Stimulated activated CD8-positive, alpha-beta memory T cell treated with anti-CD3 and anti-CD28 coated beads, Interleukin-15, amount 100 ng/mL, for 1 hour (primary cell): ENCODE data around the gene CRELD2.

Experiments used
- DNase-seq: peaks from one replicate; pipeline ENCODE4 v3.0.0-alpha.2; 2020; ENCODE audit warnings: low read depth

CRELD2 gene

GRCh38 chr22:49887702-49888101, 30.7 kb upstream of the CRELD2 start:
- DNase-seq: no peak

GRCh38 chr22:49889071-49889470, 29.4 kb upstream of the CRELD2 start:
- DNase-seq: no peak

DNA sequence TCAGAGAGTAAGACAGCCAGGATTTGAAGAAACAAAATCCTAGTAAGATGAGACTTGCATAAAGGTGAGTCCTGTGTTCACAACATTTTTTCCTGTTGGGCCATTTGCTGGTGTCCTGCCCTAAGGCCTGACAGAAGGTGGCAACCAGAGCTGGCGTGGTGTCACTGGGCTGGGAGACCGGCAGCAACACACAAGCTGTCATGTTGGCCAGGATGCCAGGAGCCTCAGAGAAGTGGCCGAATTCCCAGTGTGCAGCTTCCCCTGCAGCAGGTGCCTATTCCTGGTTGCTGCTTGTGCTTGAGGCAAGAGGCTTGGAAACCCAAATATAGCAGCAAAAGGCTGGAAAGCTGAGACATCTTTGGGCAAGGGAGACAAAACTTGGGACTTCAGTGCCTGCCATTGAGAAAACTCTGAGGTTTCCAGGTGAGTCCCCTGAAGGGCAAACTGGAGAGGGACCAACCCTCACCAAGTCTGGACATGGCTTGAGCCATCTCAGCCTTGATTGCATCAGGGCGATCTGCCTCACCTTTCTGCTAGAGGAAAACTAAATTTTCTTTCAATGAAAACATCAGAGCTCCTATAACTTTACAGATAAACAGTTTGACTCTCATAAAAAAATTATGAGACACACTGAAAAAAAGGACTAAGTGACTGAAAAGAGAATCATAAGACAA, 26.1 kb upstream of the CRELD2 start:
- DNase-seq: no peak

- DNase-seq: no peak
These were observed 25.4 kb upstream of the CRELD2 start for GRCh38 chr22:49893025-49893424.

- no peak for DNase-seq
These were observed 23.9 kb upstream of the CRELD2 start for GRCh38 chr22:49894322-49895054.

DNA sequence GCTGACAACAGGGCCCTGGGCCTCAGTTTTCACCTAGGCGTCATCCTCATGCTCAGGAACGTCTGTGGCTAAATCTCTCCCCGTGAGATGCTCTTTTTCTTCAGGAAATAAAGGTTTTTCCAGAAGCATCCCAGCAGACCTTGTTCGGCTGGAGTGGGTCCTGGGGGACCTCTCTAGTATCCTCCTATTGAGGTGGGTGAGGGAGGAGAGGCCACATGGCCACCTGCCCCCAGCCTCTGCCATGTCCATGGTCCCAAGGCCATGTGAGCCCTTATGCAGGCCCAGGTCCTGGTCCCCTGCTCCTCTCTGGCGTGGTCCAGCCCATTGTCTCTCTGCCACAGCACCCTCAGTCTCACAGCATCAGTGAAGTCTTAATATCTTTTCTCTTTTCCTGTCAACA, 22.2 kb upstream of the CRELD2 start:
- DNase-seq: no peak

GRCh38 chr22:49897015-49897684, 21.3 kb upstream of the CRELD2 start:
- no peak for DNase-seq

DNA sequence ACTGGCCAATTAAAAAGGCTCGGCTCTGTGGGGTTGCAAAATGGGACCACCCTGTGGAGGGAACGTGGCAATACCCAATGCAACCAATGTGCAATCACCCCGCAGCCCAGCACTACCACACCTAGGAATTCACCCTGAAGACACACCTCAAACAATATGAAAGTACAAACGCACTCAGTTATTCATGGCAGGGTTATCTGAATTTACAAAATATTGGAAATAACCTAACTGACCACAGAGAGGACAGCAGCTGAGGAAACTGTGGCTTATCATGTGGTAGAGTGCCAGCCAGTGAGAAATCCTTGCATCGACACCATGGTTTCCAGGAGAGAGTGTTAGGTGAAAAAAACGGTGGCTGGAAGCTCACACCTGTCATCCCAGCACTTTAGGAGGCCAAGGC, 18.9 kb upstream of the CRELD2 start:
- DNase-seq: no peak

- no peak for DNase-seq
These were observed 17.8 kb upstream of the CRELD2 start for GRCh38 chr22:49900441-49901230.

DNA sequence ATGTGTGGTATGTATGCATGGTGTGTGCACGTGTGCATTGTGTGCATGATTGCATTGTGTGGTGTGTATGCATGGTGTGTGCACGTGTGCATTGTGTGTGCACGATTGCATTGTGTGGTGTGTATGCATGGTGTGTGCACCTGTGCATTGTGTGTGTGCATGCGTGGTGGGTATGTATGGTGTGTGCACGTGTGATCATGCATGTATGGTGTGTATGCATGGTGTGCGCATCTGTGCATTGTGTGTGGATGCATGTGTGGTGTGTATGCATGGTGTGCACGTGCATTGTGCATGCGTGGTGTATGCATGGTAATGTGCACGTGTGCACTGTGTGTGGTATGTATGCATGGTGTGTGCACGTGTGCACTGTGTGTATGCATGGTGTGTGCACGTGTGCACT, 17.0 kb upstream of the CRELD2 start:
- no peak for DNase-seq

DNA sequence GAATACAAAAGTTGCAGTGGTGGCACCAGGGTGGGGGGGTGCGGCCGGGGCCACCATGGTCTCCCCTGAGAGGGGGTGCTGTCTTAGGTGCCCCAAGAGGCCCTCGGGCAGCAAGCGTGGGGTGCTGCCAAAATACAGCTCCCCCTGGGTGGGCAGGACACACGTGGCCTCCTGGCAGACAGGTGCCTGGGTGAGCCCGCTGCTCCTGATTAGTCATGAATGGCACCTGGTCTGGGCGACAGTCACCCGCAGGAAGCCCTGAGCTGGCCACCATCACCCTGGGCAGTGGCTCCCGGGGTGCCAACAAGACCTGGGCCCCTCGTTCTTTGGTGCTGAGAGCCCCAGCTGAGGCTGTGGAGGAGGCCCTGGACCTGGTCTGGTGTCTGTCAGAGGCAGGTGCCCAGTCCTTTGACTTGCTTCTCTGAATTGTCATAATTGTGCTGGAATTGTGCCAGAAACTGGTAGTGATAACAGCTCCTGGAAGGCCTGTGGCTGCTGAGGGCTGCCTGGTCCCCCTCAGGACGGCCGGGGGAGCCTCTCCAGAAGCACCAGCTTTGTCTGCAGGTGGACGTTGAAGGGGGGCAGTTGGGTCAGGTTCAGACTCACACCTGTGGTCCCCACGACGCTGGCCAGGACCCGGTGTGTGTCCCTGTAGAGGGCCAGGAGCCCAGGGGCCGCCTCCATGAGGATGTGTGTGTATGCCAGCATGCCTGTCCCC, 15.0 kb upstream of the CRELD2 start:
- DNase-seq: no peak

DNA sequence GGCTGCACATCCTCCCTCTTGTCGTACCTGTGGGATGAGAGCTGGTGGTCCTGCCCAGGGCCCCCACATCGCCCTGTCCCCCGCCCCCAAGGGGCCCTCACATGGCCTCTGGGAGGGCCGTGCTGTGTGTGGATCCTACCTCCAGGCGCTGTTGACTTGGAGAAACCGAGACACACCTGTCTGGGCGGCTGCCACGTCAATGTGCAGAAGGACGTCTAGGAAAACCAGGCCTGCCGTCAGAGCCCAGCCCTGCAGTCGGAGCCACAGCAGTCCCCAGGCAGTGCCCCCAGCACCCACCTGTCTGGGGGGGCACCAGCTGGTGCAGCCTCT, 14.4 kb upstream of the CRELD2 start:
- DNase-seq: no peak

DNA sequence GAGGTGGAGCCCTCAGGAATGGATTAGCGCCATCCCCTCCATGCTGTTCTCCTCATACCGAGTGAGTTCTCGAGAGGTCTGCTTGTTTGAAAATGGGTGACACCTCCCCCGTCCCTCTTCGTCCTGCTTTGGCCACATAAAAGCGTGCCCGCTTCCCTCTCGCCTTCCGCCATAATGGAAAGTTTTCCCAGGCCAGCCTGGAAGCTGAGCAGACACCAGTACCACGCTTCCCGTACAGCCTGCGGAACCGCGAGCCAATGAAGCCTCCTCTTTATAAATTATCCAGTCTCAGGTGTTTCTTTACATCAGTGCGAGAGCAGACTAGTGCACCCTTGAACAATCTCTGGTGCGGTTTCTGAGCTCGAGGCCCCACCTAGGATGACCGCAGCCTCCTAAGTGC, 13.0 kb upstream of the CRELD2 start:
- no peak for DNase-seq

- DNase-seq: no peak
These were observed 12.2 kb upstream of the CRELD2 start for GRCh38 chr22:49906071-49906798.

GRCh38 chr22:49906799-49907290, 11.6 kb upstream of the CRELD2 start:
- no peak for DNase-seq

- DNase-seq: no peak
These were observed 10.6 kb upstream of the CRELD2 start for GRCh38 chr22:49907807-49908206.

DNA sequence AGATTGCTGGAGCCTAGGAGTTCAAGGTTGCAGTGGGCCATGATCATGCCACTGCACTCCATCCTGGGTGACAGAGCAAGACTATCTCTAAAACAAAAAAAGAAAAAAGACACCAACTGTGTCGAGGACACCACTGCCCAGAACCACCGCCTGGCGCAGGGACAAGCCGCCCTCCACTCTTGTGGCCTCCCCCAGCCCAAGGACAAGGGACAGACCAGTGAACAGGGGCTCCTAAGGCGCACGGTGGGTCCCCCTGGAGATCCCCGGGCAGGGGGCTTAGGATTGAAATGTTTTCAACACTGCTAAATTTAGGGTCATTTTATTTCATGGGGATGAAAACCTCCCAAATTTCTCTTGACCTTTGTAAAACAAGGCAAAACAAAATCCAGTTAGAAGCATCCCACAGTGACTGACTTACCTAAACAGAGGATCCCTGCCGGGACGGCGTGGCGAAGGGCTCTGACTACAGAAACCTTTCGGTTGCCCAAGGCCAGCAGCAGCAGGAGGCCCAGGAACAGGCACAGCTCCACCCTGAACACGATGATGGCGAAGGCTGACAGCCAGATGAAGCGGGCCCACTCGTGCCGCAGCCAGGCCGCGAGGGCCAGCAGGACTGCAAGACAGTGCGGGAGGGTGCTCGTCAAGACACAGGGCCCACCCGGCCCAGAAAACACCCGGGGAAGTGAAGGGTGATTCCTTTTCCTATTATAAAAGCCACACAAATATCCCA, 8.8 kb upstream of the CRELD2 start:
- no peak for DNase-seq

- no peak for DNase-seq
These were observed 7.9 kb upstream of the CRELD2 start for GRCh38 chr22:49910229-49911155.

DNA sequence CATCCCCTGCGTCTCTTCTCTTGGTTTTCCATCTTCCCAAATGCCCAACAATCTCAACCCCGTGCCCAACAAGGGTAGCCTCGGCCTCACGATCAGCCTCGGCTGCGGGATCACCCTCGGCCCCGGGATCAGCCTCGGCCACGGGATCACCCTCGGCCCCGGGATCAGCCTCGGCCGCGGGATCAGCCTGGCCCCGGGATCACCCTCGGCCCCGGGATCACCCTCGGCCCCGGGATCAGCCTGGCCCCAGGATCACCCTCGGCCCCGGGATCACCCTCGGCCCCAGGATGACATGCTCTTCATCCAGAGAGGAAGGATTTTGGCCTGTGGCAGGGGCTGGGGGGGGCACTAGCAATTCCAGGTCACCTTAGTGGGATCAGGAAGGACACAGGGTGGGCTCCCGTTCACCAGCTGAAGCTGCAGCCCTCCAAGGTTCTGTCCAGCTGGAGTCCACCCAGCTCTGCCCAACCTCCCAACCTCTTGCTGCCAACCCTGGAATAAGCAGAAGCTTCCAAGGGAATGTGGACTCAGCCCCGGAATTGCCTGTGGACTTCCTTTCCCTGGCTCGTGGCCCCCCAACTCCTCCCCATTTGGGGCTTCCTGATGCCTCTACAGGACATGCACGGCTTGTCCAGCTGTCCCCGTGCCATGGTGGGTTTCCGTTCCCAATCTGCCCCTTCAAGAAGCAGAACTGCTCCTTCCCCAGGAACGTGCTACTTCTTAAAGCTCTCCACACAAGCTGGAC, 6.4 kb upstream of the CRELD2 start:
- DNase-seq: no peak
